CD4-positive, alpha-beta T cell treated with Interleukin-2 at 100 ng/mL for 4 hours (primary cell): ENCODE results near the gene HIVEP2.
A peak's percentile ranks its signal among the peaks of the same experiment; 100 is the strongest.

Experiments
- DNase-seq: peaks from one replicate; pipeline ENCODE4 v3.0.0-alpha.2; 2020; ENCODE audit warnings: low spot score

HIVEP2 gene

GRCh38 chr6:142821164-142821716, 123.7 kb downstream of the HIVEP2 start:
- no peak for DNase-seq

GRCh38 chr6:142820338-142821051, 124.5 kb downstream of the HIVEP2 start:
- DNase-seq, result no peak

- peak; percentile 43 for DNase-seq
Measured at GRCh38 chr6:142819603-142820337, 125.2 kb downstream of the HIVEP2 start.

GRCh38 chr6:142816486-142816885, 128.5 kb downstream of the HIVEP2 start:
- no peak for DNase-seq

- no peak for DNase-seq
Measured at GRCh38 chr6:142816031-142816430, 128.9 kb downstream of the HIVEP2 start.

- no peak for DNase-seq
Measured at GRCh38 chr6:142811923-142812322, 133.1 kb downstream of the HIVEP2 start.

- peak; percentile 55 for DNase-seq
Measured at GRCh38 chr6:142810952-142811514, 133.9 kb downstream of the HIVEP2 start.

GRCh38 chr6:142809947-142810346, 135.0 kb downstream of the HIVEP2 start:
- no peak for DNase-seq

GRCh38 chr6:142808405-142809061, 136.4 kb downstream of the HIVEP2 start:
- no peak for DNase-seq

- DNase-seq, result no peak
Measured at GRCh38 chr6:142805042-142805441, 139.9 kb downstream of the HIVEP2 start.

- DNase-seq, result no peak
Measured at GRCh38 chr6:142804490-142804889, 140.5 kb downstream of the HIVEP2 start.

GRCh38 chr6:142803495-142804058, 141.4 kb downstream of the HIVEP2 start:
- DNase-seq, result no peak

- DNase-seq, result no peak
Measured at GRCh38 chr6:142803032-142803431, 141.9 kb downstream of the HIVEP2 start.

- DNase-seq, result no peak
Measured at GRCh38 chr6:142802124-142802523, 142.9 kb downstream of the HIVEP2 start.

GRCh38 chr6:142800240-142800639, 144.7 kb downstream of the HIVEP2 start:
- DNase-seq, result no peak

GRCh38 chr6:142799639-142800038, 145.3 kb downstream of the HIVEP2 start:
- DNase-seq, result no peak

- no peak for DNase-seq
Measured at GRCh38 chr6:142797159-142797558, 147.8 kb downstream of the HIVEP2 start.

- DNase-seq, result no peak
Measured at GRCh38 chr6:142796571-142796970, 148.4 kb downstream of the HIVEP2 start.

- no peak for DNase-seq
Measured at GRCh38 chr6:142796024-142796423, 149.0 kb downstream of the HIVEP2 start.

- DNase-seq, result no peak
Measured at GRCh38 chr6:142794424-142794823, 150.6 kb downstream of the HIVEP2 start.

- DNase-seq, result no peak
Measured at GRCh38 chr6:142790257-142790656, 154.7 kb downstream of the HIVEP2 start.

- no peak for DNase-seq
Measured at GRCh38 chr6:142787422-142787821, 157.6 kb downstream of the HIVEP2 start.
